GM06990 (cell line): ENCODE results near the gene ADGRB2.

ENCODE experiments used
- DNase-seq: peaks from one replicate; pipeline ENCODE4 v3.0.0-alpha.2; 2011; ENCODE audit not compliant: insufficient read length; ENCODE audit errors: extremely low read depth
- H3K27me3 ChIP-seq: replicated peaks from 2 replicates; pipeline ENCODE4 v1.6.0; 2011; ENCODE audit warnings: low read length; ENCODE audit not compliant: control insufficient read depth, insufficient read depth
- H3K36me3 ChIP-seq: 2 replicates; pipeline ENCODE4 v1.5.1; 2011; ENCODE audit warnings: low read length; ENCODE audit not compliant: control insufficient read depth, insufficient read depth
- H3K4me3 ChIP-seq: replicated peaks from 2 replicates; pipeline ENCODE4 v1.5.1; 2011; ENCODE audit warnings: low read depth, mild to moderate bottlenecking, control low read depth, low read length
- TF ChIP-seq, protein P1 (sequence below): IDR thresholded peaks from 2 replicates; pipeline ENCODE4 v1.5.1; 2011; ENCODE audit warnings: low read length, control low read depth, mild to moderate bottlenecking, inconsistent platforms; ENCODE audit not compliant: insufficient read depth, poor library complexity, severe bottlenecking

ADGRB2 gene

DNA sequence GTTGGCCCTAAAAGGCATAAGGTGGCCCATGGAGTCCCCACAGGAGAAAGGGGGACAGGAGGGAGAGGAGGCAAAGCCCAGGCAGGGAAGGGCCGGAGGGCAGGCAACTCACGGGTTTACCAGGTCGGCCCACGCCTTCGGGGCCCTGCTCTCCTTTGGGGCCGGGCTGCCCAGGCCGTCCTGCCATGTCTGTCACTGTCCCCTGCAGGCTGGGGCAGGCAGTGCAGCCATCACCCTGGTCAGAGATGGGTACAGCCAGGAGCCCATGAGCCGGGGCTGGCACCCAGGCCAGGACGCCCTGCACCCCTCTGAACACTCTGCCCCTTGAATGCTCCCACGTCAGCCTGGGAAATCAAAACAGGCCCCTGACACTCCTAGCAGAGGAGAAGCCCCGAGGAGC is 80.1 kb downstream of the ADGRB2 start:
- no peak overlapping the region for H3K4me3 ChIP-seq
- no peaks in the 10 kb centered on the region for H3K36me3 ChIP-seq
- peaks cover 1% of the 10 kb centered on the region for H3K27me3 ChIP-seq
- TF ChIP-seq, protein P1, sequence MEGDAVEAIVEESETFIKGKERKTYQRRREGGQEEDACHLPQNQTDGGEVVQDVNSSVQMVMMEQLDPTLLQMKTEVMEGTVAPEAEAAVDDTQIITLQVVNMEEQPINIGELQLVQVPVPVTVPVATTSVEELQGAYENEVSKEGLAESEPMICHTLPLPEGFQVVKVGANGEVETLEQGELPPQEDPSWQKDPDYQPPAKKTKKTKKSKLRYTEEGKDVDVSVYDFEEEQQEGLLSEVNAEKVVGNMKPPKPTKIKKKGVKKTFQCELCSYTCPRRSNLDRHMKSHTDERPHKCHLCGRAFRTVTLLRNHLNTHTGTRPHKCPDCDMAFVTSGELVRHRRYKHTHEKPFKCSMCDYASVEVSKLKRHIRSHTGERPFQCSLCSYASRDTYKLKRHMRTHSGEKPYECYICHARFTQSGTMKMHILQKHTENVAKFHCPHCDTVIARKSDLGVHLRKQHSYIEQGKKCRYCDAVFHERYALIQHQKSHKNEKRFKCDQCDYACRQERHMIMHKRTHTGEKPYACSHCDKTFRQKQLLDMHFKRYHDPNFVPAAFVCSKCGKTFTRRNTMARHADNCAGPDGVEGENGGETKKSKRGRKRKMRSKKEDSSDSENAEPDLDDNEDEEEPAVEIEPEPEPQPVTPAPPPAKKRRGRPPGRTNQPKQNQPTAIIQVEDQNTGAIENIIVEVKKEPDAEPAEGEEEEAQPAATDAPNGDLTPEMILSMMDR: peak; percentile 69
- DNase-seq: no peak

DNA sequence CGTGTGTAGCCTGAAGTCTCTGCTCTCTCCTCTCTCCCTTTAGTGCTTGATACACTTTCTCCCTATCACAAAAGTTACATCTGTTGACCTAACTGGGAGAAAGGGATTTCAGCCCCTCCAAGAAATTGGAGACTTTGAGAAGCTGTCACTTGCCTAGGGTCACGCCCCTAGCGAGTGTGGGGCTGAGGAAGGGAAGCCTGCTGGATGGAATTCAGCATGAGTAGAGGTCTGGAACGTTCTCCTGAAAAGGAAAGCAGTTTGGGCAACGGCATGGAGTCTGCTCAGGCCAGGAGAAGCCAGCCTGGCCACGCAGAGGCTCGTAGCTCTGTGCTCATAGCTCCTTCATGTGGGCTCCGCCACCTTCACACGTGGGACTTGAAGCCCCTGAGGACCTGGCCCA is 82.7 kb downstream of the ADGRB2 start:
- Histone ChIP-seq H3K27me3 (peaks cover 1% of the 10 kb centered on the region), H3K36me3 (no peaks in the 10 kb centered on the region), H3K4me3 (no peak overlapping the region)
- TF ChIP-seq, protein P1: no peak
- DNase-seq: no peak

DNA sequence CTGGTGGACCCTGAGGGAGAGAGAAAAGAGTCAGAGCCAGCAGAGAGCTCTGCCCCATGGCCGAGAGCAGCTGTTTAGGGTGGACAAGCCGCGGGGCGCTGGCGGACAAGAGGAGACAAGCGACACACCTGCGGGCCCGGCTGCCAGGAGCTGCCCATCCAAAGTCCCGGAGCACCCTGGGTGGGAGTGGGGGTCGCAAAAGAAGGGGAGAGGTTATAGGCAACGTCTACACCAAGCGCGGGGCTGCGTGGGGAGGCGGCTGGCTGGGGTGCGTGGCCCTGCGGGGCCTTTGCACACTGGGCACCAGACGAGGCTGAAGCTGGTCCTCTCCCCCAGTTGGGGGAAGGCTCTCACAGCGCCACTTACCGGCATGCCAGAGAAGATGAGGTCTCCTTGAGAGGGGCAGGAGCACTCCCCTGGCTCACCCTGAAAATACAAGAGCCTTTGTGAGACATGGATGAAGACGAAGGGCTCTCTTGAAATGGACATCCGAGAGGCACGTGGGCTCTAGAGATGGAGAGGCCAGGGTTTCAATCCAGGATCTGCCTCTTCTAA is 84.4 kb downstream of the ADGRB2 start:
- no peak overlapping the region for H3K4me3 ChIP-seq
- DNase-seq: no peak
- no peaks in the 10 kb centered on the region for H3K36me3 ChIP-seq
- TF ChIP-seq, protein P1: peak; percentile 19
- H3K27me3 ChIP-seq: peaks cover 1% of the 10 kb centered on the region

DNA sequence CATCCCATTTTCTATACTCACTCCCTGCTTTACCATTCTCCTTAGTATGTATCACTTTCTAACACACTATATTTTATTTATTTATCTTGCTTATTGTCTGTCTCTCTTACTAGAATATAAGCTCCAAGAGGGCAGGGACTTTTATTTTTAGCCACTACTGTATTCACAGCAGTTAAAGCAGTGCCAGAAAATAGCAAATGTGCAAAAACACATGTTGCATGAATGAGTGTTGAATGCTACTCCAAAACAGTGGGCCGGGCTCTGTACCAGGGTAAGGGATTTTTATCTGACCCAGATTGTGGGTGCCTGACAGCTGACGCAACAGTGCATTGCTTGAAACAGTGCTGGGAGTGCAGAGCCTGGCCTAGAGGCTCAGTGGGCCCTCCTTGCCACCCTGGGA is 85.0 kb downstream of the ADGRB2 start:
- H3K4me3 ChIP-seq: no peak overlapping the region
- peaks cover 1% of the 10 kb centered on the region for H3K27me3 ChIP-seq
- TF ChIP-seq, protein P1: no peak
- no peaks in the 10 kb centered on the region for H3K36me3 ChIP-seq
- DNase-seq: no peak

DNA sequence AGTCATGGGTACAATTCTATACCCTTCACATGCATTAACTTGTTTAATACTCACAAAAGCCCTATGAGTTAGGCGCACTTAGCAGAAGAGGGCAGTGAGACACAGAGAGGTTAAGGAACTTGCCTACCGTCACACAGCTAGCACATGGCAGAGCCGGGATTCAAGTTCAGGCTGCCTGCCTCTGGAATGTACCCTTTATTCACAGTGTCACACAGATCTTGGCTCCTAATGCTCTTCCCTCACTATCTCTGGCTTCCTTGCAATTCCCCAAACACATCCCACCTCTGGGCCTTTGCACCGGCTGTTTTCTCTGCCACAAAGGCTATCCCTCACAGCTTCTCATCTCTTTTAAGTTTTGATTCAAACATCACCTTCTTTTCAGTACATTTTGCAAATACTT is 85.5 kb downstream of the ADGRB2 start:
- TF ChIP-seq, protein P1: no peak
- Histone ChIP-seq H3K27me3 (peaks cover 1% of the 10 kb centered on the region), H3K36me3 (no peaks in the 10 kb centered on the region), H3K4me3 (no peak overlapping the region)
- no peak for DNase-seq

DNA sequence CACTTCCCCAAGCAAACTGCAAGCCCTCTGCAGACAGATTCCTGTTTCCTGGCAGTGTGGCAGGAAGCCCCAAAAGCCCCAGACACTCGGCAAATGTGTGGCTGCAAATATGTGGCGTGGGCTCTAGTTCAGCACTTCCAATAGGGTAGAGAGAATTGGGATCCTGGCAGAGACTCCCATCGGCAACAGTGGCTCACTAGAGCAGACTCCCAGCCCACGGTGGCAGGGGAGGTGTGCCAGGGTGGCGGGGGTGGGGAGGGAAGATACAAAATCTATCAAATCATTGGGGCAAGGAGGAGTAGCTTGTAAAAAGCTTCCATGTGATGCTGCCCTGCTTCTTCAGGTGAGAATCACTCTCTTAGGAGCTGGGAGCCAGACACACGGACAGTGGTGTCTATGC is 86.2 kb downstream of the ADGRB2 start:
- TF ChIP-seq, protein P1: no peak
- H3K27me3 ChIP-seq: no peaks in the 10 kb centered on the region; the same call in 1 of the 2 replicates
- no peak for DNase-seq
- no peaks in the 10 kb centered on the region for H3K36me3 ChIP-seq
- H3K4me3 ChIP-seq: no peak overlapping the region
